GM18519 (cell line): ENCODE results near the gene SH2D3C.
"Not testable (repeated sequence)": the region's sequence is repeated elsewhere in the genome, so short reads cannot be mapped to it uniquely, and the experiment has no call there.

Source experiments
- ATAC-seq: cut with Tn5 transposase; IDR thresholded peaks from one replicate; pipeline ENCODE4 v1.9.1; 2021; ENCODE audit warnings: mild to moderate bottlenecking, moderate library complexity; ENCODE audit not compliant: unreplicated experiment, low FRiP score

Gene SH2D3C

DNA sequence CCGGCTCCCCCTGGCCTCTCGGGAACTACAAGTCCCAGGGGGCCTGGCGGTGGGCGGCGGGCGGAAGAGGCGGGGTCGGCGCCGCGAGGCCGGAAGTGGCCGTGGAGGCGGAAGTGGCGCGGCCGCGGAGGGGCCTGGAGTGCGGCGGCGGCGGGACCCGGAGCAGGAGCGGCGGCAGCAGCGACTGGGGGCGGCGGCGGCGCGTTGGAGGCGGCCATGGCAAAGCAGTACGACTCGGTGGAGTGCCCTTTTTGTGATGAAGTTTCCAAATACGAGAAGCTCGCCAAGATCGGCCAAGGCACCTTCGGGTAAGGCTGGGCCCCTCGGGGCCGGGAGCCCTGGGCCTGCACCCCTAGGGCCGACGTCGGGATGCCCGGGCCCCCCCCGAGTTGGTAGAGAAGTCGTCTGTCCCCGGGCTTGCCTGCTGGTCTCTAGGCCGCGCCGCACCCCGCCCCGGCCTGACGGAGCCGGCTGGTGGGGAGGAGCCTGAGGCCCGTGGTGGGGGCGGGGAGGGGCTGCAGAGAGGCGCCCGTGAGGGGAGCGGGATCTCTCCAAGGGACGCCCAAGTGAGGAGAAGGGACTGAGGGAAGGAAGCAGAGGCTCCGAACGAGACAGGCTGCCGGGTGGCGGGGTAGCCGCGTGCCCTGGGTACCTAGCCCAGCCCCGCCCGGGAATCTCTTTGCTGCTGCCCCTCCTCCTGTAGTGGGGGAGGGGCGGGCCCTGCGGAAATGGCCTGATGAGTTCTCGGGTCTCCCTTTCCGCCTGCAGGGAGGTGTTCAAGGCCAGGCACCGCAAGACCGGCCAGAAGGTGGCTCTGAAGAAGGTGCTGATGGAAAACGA is 7.7 kb upstream of the SH2D3C start, which contains the start of gene CDK9:
Gene CDK9, plus strand, starts transcription at position 102 of the 840 bp plus-strand sequence. Its CDS starts 115 bp downstream, at position 217.
- ATAC-seq, result peak; percentile 43

DNA sequence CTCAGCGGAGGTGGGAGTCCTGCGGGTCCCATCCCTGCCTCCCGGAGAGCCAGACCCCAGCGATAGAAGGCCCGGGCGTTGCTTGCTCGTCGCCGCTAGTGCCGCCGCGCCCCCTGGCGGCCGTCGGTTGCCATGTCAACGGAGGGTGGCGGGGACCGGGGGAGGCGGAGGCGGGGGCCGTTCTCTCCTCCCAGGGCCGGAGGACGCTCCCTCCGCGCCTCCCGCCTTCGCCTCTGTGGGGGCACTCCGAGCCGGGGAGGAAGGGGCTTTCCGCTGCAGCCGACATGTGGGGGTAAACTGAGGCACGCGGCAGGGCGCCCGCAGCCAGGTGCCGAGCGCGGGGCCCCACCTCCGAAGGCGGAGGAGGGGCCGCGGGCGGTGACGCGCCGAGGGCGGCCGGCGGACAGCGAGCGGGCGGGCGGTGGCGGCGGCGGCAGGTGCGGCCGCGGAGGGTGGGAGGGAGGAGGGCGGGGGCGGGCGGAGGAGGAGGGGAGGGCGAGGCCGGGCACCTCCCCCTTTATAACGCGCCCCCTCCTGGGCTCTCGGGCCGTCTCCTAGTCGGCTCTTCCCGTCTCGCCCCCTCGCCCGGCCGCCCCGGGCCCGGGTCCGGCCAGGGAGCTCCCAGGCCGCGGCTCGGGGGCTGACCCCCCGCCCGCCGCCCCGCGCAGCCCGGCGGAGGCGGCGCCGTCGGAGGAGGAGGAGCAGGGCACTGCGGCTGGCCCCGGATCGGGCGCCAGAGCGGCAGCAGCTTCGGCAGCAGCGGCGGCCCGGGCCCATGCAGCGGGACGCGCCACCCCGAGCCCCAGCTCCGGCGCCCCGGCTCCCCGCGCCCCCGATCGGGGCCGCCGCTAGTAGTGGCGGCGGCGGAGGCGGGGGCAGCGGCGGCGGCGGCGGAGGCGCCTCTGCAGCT is 6.8 kb upstream of the SH2D3C start:
- ATAC-seq, result peak; percentile 29

DNA sequence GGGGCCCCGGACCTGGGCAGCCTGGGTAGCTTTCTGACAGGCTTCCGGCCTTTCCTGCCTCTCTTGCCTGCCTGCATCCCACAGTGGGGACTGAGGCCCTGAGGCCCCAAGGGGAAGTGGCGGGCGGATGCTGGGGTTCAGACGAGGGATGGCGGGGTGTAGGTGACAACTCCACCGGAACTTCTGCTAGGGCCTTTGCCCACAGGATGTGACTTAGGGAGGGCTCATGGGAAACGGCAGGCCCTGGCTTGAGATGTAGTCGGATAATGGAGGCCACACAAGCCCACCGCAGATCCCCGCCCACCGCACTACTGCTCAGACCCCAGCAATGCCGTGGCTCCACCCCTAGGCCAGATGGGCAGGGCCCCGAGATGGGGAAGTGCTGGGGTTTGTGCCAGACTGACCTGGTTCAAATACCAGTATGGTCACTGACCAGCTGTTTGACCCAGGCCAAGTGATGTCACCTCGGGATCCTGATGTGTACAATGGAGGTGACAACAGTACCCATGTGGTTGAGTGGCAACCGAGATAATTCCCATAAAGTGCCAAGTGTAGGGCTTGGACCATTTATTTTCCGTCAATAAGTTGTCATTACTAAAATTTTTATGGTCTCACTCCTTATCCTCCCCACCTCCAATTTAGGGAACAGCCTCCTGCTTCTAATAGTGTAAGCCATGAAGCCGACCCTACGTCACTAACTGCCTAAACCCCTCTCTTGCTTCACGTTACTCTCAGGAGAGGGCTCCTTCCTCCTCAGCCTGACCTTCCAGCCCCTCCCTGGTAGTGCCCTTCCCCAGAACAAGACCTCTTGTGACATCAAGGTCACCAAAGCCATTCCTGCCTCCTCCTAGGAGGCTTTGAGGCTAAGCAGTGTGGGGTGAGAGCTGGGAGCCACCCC is 4.9 kb upstream of the SH2D3C start:
- ATAC-seq, result no peak

DNA sequence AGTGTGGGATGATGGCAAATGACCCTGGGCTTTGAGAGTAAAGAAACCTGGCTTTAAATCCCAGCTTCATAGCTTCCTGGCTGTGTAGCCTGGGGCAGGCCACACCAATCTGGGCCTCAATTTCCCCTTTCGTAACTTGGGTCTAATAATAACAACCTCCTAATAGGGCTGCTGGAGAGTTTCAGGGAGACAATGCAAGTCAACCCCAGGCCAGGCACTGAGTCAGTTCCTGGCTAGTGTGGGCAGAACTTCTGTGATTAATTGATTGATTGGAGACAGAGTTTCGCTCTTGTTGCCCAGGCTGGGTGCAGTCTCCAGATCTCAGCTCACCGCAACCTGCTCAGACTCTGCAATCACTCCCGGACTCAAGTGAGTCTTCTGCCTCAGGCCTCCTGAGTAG is 3.3 kb upstream of the SH2D3C start:
- no peak for ATAC-seq

DNA sequence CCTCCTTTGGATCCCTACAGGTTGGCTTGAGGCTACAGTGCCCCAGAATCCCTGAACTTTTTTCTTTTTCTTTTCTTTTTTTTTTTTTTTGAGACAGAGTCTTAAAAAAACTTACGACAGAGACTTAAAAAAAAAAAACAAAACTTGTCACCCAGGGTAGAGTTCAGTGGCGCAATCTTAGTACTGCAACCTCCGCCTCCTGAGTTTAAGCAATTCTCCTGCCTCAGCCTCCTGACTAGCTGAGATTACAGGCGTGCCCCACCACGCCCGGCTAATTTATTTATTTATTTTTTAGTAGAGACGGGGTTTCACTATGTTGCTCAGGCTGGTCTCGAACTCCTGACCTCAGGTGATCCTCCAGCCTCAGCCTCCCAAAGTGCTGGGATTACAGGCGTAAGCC is 2.4 kb upstream of the SH2D3C start:
- ATAC-seq, result not testable (repeated sequence)

DNA sequence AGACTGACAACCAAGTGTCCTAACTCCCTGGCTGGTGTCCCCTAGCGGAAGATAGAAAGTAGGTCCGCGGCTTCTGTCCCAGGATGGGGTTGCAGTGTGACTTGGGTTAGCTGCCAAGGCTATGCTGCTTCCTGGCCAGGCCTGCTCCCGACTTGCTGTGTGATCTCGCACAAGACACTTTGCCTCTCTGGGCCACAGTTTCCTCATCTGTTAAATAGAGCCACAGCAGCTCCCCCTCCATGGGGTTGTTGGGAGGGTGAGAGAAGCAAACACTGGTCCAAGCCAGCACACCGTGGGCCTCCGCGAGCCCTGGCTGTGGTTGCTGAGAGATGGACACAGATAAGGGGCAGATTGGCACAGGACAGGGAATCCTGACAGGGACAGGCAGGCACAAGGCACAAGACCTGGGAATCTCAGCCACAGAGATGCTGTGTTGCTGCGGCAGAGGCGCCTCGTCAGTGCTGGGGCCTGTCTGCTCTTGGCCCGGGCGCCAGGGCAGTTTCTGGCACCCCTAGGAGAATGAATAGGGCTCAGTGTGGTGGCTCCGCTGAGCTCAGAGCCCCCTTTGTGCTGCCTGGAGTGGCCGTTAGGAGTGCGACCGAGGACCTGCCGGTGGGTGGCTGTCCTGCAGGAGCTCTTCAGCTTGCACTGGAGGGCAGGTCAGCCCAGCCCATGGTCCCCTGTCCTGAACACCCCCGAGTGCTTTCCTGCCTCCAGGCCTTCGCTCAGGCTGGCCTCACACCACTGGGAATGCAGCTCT is 1.8 kb upstream of the SH2D3C start:
- no peak for ATAC-seq

DNA sequence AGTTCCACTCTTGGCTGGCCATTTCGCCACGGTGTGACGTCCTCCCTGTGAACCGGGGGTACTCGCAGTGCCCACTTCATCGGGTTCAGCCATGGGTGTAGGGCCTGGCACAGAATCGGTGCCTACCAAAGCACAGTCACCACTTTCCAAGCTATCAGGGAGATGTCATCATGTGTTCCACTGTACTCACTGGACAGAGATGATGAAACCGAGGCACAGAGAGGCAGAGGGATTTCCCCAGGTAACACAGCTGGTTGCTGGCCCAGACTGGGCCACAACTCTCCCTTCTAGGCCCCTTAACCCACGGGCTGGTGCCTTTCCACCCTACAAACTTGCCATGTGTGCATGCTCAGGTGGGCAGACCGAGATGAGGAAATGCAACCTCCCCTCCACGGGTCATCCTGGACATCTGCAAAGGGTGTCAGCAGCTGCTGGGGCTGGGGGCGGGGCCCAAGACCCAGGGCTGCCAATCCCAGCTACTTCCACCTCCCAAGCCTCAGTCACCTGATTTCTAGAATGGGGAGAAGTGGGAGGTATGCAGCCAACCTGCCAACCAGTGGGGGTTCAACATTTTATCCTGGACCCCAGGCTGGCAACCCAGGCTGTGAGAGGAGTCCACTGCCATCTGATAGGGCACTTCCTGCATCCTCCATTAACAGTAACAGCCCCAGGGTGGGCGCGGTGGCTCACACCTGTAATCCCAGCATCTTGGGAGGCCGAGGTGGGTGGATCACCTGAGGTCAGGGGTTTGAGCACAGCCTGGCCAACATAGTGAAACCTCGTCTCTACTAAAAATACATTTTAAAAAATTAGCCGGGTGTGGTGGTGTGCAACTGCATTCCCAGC is 893 bp upstream of the SH2D3C start:
- no peak for ATAC-seq

DNA sequence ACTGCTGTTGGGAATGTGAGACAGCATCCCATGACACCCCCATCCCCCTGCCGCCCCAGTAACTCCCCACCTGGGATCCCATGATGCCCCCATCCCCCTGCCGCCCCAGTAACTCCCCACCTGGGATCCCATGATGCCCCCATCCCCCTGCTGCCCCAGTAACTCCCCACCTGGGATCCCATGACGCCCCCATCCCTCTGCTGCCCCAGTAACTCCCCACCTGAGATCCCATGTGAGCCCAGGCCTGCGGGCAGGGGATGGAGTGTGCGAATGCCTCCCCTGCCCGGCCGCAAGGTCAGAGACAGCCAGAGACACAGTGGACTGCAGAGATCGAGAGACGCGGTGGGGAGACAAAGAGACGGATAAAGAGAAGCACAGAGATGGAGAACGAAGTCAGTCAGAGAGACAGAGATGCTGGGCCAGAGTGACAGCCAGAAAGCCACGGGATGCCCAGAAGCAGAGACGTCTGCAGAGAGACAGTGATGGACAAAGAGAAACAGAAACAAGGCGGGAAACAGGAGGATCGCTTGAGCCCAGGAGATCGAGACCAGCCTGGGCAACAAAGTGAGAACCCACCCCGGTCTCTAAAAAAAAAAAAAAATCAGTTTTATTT is 992 bp downstream of the SH2D3C start:
- no peak for ATAC-seq

DNA sequence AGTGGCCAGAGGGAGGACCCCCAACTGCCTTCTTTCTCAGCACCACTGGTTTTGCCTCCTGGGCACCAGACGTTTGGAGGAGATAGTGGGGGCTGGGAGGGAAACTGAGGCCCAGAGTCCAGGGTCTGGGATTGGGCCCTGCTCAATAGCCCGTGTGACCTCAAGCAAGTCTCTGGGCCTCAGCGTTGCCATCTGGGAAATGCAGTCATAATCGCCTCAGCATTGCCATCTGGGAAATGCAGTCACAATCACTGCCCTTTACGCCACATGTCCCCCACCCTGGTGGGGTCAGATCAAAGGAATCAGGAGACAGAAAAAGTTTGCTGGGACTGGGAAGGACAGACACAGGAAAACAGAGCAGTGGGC is 1.6 kb downstream of the SH2D3C start:
- no peak for ATAC-seq

DNA sequence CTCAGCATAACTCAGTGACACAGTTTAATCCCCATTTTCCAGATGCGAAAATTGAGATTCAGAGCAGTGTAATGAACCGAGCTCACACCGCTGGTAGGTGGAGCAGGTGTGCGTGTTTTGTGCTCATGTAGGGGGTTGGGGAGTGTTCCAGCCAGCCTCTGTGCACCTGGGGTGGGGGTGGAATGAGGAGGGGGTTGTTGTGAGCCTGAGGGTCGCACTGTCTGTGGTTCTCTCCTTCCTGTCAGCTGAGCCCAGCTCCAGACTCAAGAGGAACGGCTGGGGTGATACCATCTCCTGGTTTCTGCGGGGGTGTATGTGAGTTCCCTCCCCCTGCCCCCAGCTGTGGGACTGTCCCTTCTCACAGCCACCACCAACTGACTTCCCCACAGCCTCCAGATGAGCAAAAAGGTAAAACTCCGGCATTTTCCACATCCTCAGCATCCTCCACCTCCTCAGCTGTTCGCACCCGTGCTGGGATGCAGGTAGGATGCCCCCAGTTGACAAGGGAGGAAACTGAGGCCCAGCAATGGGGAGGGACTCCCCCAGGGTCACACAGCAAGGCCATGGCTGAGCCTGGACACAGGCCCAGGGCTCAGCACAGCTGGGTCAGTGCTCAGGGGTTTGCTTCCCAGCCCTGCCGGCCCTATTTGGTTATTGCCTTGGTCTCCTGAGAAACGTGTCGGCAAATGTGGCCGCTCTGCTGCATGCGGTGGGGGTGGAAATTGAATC is 2.1 kb downstream of the SH2D3C start:
- no peak for ATAC-seq

DNA sequence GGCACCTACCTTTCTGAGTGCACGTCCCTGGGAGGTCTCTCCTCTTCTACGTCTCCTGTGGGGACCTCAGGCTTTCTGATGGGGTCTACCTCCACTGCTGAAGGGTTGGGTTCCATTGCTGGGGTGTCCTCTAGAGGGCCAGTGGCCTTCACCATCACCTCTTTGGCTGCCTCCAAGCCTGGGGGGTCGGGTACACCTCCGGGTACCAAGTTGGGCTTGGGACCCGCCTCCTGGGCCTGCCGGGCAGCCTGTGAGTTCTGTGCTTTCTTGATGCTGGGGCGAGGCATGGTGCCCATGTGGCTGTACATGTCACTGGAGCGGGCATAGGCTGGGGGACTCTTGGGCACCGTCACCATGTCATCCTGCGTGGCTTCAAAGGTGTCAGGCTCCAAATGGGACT is 4.5 kb downstream of the SH2D3C start:
- no peak for ATAC-seq

DNA sequence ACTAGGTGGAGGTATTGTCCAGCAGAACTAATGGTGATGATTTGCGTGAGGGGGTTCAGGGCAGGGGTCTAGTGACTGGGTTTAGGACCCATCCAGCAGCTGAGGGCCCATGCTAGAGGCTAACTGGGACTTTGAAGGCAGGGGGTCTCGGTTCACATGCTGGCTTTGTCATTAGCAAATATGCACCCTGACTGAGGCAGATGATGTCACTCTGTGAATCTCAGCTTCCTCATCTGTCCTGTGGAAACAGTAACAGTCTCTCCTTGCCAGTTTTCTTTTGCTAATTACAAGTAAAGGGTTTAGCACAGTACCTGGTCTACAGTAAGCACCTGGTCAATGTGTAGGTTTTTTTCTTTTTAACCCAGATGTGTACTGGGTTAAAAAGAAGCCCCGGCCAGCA is 5.2 kb downstream of the SH2D3C start:
- no peak for ATAC-seq

DNA sequence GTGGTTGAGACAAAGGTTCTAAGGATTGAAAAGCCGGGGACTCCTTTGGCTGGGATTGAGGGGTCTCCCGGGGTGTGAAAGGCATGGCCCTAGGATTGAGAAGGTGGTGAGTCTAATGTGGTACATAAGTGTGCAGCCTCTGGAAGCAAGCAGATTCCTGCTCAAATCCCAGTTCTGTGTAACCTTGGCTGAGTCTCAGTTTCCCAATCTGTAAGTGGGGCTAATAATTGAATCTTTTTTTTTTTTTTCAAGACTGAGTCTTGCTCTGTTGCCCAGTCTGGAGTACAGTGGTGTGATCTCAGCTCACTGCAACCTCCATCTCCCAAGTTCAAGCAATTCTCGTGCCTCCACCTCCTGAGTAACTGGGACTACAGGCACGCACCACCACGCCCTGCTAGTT is 5.9 kb downstream of the SH2D3C start:
- no peak for ATAC-seq

DNA sequence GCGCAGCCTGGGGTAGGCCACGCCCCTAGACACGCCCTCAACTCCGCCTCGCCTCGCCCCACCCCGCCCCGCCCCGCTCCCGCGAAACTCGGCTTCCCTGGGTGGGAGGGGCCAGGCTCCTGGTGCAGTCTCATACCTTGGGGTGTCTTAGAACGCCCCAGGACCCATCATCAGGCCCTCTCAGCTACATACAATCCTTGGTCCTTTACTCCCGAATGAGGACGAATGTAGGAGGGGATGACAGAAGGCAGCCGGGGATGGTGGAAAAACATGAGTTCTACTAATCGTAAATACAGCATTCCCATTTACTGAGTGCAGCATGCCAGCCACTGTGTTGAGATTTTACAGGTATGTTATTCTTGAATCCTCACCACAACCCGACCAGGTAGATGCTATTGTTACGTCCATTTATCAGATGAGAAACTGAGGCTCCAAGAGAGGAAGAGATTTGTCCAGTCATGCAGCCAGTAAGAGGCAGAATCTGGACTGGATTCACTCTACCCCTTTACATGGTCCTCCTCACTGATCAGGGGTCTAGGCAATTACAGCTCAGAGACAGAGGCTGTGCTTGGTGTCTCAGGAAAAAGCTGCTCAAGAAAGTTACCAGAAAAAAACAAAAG is 6.8 kb downstream of the SH2D3C start:
- ATAC-seq, result no peak

DNA sequence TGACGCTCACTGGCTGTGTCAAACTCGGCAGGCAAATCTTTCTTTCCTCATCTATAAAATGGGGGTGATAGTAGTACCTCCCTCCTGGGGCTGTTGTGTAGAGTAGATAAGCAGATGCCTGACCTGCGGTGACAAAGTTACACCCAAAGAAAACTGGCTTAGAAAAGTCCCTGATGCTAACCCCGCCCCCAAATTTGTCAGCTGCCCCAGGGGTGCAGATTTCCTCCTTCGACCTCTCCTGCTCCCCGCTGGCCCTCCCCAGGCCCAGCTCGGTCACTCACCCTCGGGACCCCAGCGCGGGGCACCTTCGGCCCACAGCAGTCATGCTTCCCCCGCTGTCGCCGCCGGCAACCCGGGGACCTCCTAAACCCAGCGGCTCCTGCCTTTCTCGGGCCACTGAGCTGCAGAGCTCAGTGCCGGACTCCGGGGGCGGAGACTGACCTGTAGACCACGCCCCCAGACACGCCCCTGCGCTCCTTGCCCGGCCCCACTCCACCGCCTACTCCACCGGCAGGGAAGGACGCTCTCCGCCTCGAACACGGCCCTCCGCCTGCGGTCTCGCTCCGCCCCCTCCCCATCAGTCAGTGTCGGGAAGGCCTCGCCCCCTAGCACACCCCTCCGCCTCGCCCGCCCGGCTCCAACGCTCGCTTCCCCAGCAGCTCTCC is 7.4 kb downstream of the SH2D3C start:
- peak; percentile 57 for ATAC-seq

DNA sequence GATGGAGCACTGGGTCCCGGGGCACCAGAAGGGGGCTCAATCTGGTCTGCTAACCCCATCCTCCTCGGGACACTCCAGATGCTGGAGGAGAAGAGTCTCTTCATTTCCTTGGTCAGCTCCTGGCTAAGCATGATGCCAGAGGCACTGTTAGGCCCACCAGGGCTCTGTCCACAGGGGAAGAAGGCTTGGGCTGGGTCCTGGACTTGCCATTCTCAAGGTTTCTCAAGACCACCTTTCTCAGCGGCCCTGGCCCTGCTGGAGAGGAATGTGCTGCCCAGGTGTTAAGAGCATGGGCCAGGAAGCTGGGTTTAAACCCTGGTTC is 7.9 kb downstream of the SH2D3C start:
- ATAC-seq, result no peak

DNA sequence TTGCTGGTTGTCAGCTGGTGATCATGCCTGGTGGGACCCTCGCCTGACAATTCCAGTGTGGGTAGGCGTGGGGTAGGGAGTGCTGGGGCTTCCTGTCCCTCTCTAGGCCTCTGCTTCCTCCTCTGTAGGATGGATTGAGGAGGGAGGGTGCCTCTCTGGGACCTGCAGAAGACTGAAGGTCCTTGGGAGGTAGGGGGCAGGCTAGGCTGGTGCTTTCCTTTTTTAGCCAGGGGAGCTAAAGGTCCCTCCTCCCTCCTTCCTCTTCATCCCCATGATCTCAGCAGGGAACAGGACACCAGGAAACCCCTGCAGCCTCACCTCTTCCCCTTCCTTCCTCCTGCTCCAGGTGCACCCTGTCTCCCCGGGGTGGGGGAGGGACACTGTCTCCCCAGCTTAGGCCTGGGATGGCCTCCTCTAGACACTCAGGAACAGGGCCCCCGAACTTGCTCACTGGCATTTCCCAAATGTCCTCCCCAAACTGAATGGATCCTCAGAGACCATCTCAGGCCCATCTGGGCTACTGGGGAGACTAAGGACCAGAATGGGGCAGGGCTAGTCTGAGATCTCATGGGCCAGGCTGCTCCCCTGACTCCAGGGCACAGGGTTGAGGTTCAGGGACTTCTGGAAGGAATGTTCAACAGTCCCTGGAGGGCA is 8.4 kb downstream of the SH2D3C start:
- ATAC-seq, result no peak
